Naive B cell (primary cell): Measurements from ENCODE around the gene GOLGA1. TPM values are rescaled to one million over a fixed set of nuclear protein-coding genes. Genes with fewer than 3 reads are reported as not detected.

Experiments
- ATAC-seq, 2 donors: fragments of 150-1000 bp; cut with Tn5 transposase; 2 replicates each; pipeline ENCODE4 v1.10.0; 2021; ENCODE audit warnings: low read depth in 2 of 2, mild to moderate bottlenecking in 2 of 2, moderate library complexity in 2 of 2
- DNase-seq: peaks from one replicate; pipeline ENCODE4 v3.0.0; 2022
- H3K27ac Mint-ChIP-seq, 6 donors: one replicate each; pipeline ENCODE4 v1.8.0; 2020 to 2022; ENCODE audit warnings: mild to moderate bottlenecking in 6 of 6, mixed read lengths in 6 of 6, moderate library complexity in 5 of 6, inconsistent platforms in 2 of 6
- H3K27me3 Mint-ChIP-seq, 3 donors: one replicate each; pipeline ENCODE4 v1.8.0; 2021 to 2022; ENCODE audit warnings: mixed read lengths in 3 of 3, mild to moderate bottlenecking in 1 of 3
- H3K36me3 Mint-ChIP-seq, 2 donors: one replicate each; pipeline ENCODE4 v1.8.0; 2020 to 2022; ENCODE audit warnings: mixed read lengths in 2 of 2, inconsistent platforms in 1 of 2, mild to moderate bottlenecking in 1 of 2
- H3K4me1 Mint-ChIP-seq, 3 donors: one replicate each; pipeline ENCODE4 v1.8.0; 2020 to 2022; ENCODE audit warnings: mixed read lengths in 3 of 3, inconsistent platforms in 1 of 3, mild to moderate bottlenecking in 1 of 3, moderate library complexity in 1 of 3
- H3K4me3 Mint-ChIP-seq, 8 donors: one replicate each; pipeline ENCODE4 v1.8.0; 2020 to 2022; ENCODE audit warnings: mild to moderate bottlenecking in 8 of 8, mixed read lengths in 8 of 8, moderate library complexity in 8 of 8, inconsistent platforms in 2 of 8
- H3K9me3 Mint-ChIP-seq, 7 donors: one replicate each; pipeline ENCODE4 v1.8.0; 2020 to 2022; ENCODE audit warnings: mixed read lengths in 7 of 7, mild to moderate bottlenecking in 5 of 7, inconsistent platforms in 2 of 7, moderate library complexity in 1 of 7
- polyA plus RNA-seq, 6 donors: library from polyadenylated mRNA; unstranded; fragments of 300-500 nt; fragmentation: Illumina TruSeq; gene quantifications; one replicate each; pipeline ENCODE4 v1.2.3, GENCODE V29; 2021; ENCODE audit warnings: low read depth in 6 of 6

Gene GOLGA1
- polyA plus RNA-seq, 6 donors from 2014 or later: 4.0 to 9.5 (median 6.1) TPM

DNA sequence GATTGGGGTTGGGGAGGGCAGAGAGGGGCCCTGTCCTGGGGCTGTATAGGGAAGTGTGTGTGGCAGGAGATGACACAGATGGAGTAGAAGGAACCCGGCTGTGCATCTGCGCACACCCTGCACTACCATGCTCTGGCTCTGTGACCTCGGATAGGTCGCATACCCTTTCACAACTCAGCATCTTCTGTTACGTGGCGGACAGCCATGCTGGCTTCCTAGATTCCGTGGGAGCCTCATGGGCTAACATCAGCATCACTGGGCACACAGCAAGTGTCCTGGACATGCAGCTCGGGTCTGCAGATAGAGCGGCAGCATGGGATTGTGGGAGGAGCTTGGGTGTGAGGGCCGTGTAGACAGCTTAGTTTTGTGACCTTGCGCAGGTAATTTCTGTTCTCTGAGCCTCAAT is 69.7 kb downstream of the GOLGA1 start:
- H3K4me1 Mint-ChIP-seq: peaks cover 55 to 64% (median 56%) of the 10 kb centered on the region in 3 donors
- H3K36me3 Mint-ChIP-seq: peaks cover 5 to 18% of the 10 kb centered on the region in 2 donors
- peak overlapping the region in 4 of 6 donors; percentile 92 to 96 (median 94) for H3K27ac Mint-ChIP-seq
- H3K9me3 Mint-ChIP-seq: no peaks in the 10 kb centered on the region
- H3K27me3 Mint-ChIP-seq: no peaks in the 10 kb centered on the region
- ATAC-seq: no peak
- DNase-seq: no peak
- peak overlapping the region; percentile 90 to 97 (median 94) for H3K4me3 Mint-ChIP-seq

GRCh38 chr9:124870723-124871122 is 70.2 kb downstream of the GOLGA1 start:
- DNase-seq (no peak), ATAC-seq (no peak)
- peak overlapping the region; percentile 84 to 96 (median 93) for H3K27ac Mint-ChIP-seq
- H3K27me3 Mint-ChIP-seq: no peaks in the 10 kb centered on the region
- H3K4me1 Mint-ChIP-seq: peaks cover 55 to 64% (median 56%) of the 10 kb centered on the region in 3 donors
- no peaks in the 10 kb centered on the region for H3K9me3 Mint-ChIP-seq
- peak overlapping the region; percentile 90 to 97 (median 94) for H3K4me3 Mint-ChIP-seq
- H3K36me3 Mint-ChIP-seq: peaks cover 5 to 18% of the 10 kb centered on the region in 2 donors

GRCh38 chr9:124869986-124870560 is 70.8 kb downstream of the GOLGA1 start:
- DNase-seq (peak; percentile 52), ATAC-seq (peak; percentile 18 to 19)
- no peaks in the 10 kb centered on the region for H3K27me3 Mint-ChIP-seq
- peaks cover 53 to 64% (median 53%) of the 10 kb centered on the region in 3 donors for H3K4me1 Mint-ChIP-seq
- no peaks in the 10 kb centered on the region for H3K9me3 Mint-ChIP-seq
- peak overlapping the region; percentile 90 to 97 (median 94) for H3K4me3 Mint-ChIP-seq
- peaks cover 5 to 12% of the 10 kb centered on the region in 2 donors for H3K36me3 Mint-ChIP-seq
- peak overlapping the region; percentile 84 to 96 (median 93) for H3K27ac Mint-ChIP-seq

DNA sequence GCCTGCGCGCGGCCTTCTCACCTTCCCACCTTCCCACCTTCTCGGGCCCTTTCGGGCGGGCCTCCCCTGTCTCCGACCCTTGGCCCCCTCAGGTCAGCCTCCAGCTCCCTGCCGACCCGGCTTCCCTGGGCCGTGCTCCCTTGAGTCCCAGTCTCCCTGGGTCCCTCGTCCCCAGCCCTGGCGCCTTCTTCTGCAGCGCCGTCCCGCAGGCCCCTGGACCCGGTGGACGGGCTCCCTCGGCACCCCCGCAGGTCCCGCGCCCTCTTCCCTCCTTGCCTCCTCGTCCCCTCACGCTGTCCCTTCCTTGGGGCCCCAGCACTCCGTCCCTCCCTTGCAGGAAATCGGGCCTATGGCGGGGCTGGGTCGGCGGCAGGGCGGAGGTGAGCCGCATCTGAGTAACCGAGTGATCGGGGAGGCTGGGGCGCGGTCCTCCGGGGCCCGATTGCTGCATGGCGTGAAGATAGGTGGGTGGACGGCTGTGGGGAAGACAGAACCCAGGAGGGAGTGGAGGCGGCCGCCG is 71.4 kb downstream of the GOLGA1 start:
- ATAC-seq: peak; percentile 10 to 13
- Mint-ChIP-seq H3K27ac (peak overlapping the region; percentile 84 to 96 (median 93)), H3K27me3 (no peaks in the 10 kb centered on the region), H3K4me1 (peaks cover 48 to 59% (median 52%) of the 10 kb centered on the region in 3 donors), H3K9me3 (no peaks in the 10 kb centered on the region), H3K36me3 (peaks cover 5 to 9% of the 10 kb centered on the region in 2 donors), H3K4me3 (peak overlapping the region; percentile 90 to 97 (median 94))
- peak; percentile 35 for DNase-seq

DNA sequence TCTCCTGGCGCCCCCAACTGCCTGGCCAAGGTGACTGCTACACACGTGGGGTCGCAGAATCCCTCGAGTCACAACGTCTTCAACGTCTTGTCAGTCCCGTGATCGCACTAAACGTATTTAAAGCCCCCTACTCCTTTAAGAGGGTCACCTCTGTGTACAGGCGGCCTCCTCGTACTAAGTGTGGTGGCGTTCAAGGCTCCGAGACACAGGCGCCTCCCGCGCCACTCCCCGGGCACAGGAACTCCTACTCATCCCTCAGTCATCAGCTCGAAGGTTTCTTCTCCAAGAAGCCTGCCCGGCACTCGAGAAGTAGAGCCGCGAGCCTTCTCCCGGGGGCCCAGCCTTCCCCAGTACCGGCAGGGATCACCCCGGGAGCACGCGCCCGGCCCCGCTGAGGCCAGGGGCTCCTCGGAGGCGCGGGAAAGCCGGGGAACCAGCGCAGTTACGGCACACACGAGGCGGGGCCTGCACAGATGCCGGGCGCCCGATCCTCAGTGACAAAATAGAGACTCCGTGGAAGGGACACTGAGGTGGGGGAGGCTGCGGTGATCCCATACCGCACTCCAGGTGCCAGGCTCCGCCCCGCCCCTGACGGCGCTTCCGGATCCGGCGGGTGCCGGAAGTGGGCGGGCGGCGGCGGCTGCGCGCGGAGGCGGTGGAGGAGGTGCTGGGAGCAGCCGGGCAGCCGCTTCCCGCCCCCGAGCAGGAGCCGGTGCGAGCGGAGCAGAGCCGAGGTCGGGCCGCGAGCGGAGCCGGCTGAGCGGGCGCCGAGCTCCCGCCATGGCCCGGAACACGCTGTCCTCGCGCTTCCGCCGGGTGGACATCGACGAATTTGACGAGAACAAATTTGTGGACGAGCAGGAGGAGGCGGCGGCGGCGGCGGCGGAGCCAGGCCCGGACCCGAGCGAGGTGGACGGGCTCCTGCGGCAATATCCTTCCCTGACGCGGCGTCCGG is 72.1 kb downstream of the GOLGA1 start:
- Mint-ChIP-seq H3K4me1 (peaks cover 47 to 59% (median 53%) of the 10 kb centered on the region in 3 donors), H3K36me3 (peaks cover 5 to 9% of the 10 kb centered on the region in 2 donors), H3K4me3 (peak overlapping the region; percentile 90 to 97 (median 94)), H3K27ac (peak overlapping the region; percentile 86 to 96 (median 93)), H3K9me3 (no peaks in the 10 kb centered on the region), H3K27me3 (no peaks in the 10 kb centered on the region)
- peak; percentile 81 to 85 for ATAC-seq
- DNase-seq: peak; percentile 91

GRCh38 chr9:124863371-124863871 is 77.5 kb downstream of the GOLGA1 start:
- Mint-ChIP-seq H3K9me3 (no peaks in the 10 kb centered on the region), H3K4me3 (peak overlapping the region; percentile 56 to 97 (median 76)), H3K36me3 (peaks cover 0 to 11% of the 10 kb centered on the region in 2 donors), H3K4me1 (peaks cover 30 to 50% (median 33%) of the 10 kb centered on the region in 3 donors), H3K27me3 (no peaks in the 10 kb centered on the region), H3K27ac (peak overlapping the region in 5 of 6 donors; percentile 66 to 95 (median 83))
- no peak for ATAC-seq
- DNase-seq: no peak

- DNase-seq (peak; percentile 95), ATAC-seq (peak; percentile 90 to 92)
- Mint-ChIP-seq H3K36me3 (peaks cover 0 to 11% of the 10 kb centered on the region in 2 donors), H3K4me1 (peaks cover 19 to 38% (median 36%) of the 10 kb centered on the region in 3 donors), H3K4me3 (peak within 1 kb of the TSS; percentile 93 to 99 (median 97)), H3K9me3 (no peaks in the 10 kb centered on the region), H3K27me3 (no peaks in the 10 kb centered on the region), H3K27ac (peak within 1 kb of the TSS; percentile 94 to 99 (median 98))
Measured at GRCh38 chr9:124861342-124862229, 79.3 kb downstream of the GOLGA1 start, which contains the start of the genes ARPC5L and RPL35. ARPC5L (plus strand) TSS chr9:124862130; CDS start chr9:124869291, 7,161 bp downstream. RPL35 (minus strand) TSS chr9:124861957; CDS start chr9:124861912, 45 bp downstream.

DNA sequence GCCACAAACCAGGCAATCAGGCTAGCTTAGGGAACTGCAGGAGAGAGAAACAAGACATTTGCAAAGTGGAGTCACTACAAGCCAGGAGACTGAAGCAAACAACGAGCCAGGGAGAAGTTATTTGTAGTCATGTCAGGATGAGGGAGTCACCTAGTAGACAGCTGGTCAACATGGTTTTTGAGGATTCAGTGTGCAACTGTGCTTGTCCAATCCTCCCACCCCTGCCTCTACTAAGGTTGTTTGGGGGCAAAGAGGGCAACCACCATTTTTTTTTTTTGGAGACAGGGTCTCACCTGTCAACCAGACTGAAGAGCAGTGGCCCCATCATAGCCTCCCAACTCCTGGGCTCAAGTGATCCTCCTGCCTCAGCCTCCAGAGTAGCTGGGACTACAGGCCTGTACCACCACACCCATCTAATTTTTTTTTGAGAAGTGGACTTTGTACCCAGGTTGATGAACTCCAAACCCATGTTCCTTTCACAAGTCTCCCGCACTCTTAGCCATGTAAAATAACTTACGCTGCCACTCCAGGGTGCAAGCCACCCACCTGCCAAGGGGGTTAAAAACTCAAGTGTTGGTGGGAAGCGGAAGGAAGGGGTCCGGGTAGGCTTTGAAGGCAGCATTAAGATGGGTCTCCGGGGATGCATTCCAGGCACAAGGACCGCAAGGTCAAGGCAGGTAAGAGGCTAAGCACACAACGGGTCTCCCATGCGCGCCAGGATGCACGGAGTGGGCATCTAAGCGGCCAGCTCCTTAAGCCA is 80.1 kb downstream of the GOLGA1 start:
- peak overlapping the region; percentile 93 to 99 (median 97) for H3K4me3 Mint-ChIP-seq
- peaks cover 19 to 38% (median 36%) of the 10 kb centered on the region in 3 donors for H3K4me1 Mint-ChIP-seq
- H3K9me3 Mint-ChIP-seq: no peaks in the 10 kb centered on the region
- DNase-seq (no peak), ATAC-seq (no peak)
- H3K27ac Mint-ChIP-seq: peak overlapping the region; percentile 47 to 99 (median 93)
- no peaks in the 10 kb centered on the region for H3K27me3 Mint-ChIP-seq
- H3K36me3 Mint-ChIP-seq: peaks cover 0 to 11% of the 10 kb centered on the region in 2 donors

DNA sequence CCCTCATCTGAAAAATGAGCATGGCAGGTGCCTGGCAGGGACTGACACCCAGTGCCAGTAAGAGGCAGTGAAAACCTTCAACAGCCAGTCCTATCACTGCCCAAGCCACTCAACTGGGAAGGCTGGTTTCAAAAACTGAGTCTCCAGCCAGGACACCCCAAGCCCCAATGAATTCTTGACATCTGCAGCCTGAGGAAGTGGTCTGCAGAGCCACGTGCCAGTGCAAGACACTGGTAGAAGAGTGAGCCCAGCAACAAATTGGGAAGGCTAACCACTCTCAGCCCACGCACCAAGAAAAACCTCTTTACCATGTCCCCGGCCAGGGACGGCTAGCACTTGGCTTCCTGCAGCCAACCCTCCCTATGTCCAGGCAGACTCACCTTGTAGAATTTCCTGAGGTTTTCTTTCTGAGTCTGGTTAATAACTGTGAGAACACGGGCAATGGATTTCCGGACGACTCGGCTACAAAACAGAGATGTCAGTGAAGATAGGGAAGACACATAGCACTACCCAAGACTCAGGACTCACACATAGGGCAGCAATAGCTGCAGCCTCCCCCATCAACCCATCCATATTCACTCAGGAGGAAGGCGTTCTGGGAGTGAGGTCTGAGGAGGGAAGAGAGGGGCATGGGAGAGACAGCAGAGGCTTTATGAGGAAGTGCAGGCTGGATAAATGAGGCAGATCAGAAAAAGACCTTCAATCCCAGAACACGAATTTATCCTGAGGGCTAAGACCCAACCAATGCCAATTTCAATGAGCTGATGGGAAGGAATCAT is 80.9 kb downstream of the GOLGA1 start:
- Mint-ChIP-seq H3K27me3 (no peaks in the 10 kb centered on the region), H3K27ac (peak overlapping the region; percentile 67 to 95 (median 85)), H3K36me3 (peaks cover 0 to 11% of the 10 kb centered on the region in 2 donors), H3K4me1 (peaks cover 19 to 41% (median 38%) of the 10 kb centered on the region in 3 donors), H3K9me3 (no peaks in the 10 kb centered on the region), H3K4me3 (peak overlapping the region; percentile 93 to 99 (median 97))
- ATAC-seq: no peak
- DNase-seq: no peak

GRCh38 chr9:124858330-124859046 is 82.4 kb downstream of the GOLGA1 start:
- ATAC-seq (no peak), DNase-seq (no peak)
- H3K4me1 Mint-ChIP-seq: peaks cover 15 to 37% (median 35%) of the 10 kb centered on the region in 3 donors
- peaks cover 0 to 11% of the 10 kb centered on the region in 2 donors for H3K36me3 Mint-ChIP-seq
- peak overlapping the region in 1 of 8 donors; percentile 97 for H3K4me3 Mint-ChIP-seq
- no peaks in the 10 kb centered on the region for H3K27me3 Mint-ChIP-seq
- H3K9me3 Mint-ChIP-seq: no peaks in the 10 kb centered on the region
- H3K27ac Mint-ChIP-seq: peak overlapping the region in 1 of 6 donors; percentile 16
